Measurements from ENCODE around the gene GPR183. TPM values are rescaled to one million over a fixed set of nuclear protein-coding genes. Genes with fewer than 3 reads are reported as not detected.

The GPR183 gene
- total RNA-seq, 4 donors from 2014 or later, result 17.2 to 73.5 (median 42.7) TPM

- no peak for ATAC-seq (ENCODE audit: low FRiP score)
- no peak for TF ChIP-seq CTCF (IDR thresholded peaks at IDR 0.05)
- no peak for DNase-seq (ENCODE audit: low spot score)
Measured at GRCh38 chr13:99339736-99340397, 32.7 kb upstream of the GPR183 start.

- DNase-seq (ENCODE audit: low spot score) (no peak), ATAC-seq (ENCODE audit: low FRiP score) (no peak)
- TF ChIP-seq CTCF (IDR thresholded peaks at IDR 0.05), result no peak
Measured at GRCh38 chr13:99339230-99339721, 32.1 kb upstream of the GPR183 start.

GRCh38 chr13:99335603-99336002 lies 28.4 kb upstream of the GPR183 start:
- ATAC-seq (ENCODE audit: low FRiP score) (no peak), DNase-seq (ENCODE audit: low spot score) (no peak)
- TF ChIP-seq CTCF (IDR thresholded peaks at IDR 0.05), result no peak

GRCh38 chr13:99335087-99335486 lies 27.9 kb upstream of the GPR183 start:
- no peak for DNase-seq (ENCODE audit: low spot score)
- ATAC-seq (ENCODE audit: low FRiP score), result no peak
- no peak for TF ChIP-seq CTCF (IDR thresholded peaks at IDR 0.05)

- TF ChIP-seq CTCF (IDR thresholded peaks at IDR 0.05), result no peak
- no peak for DNase-seq (ENCODE audit: low spot score)
Measured at GRCh38 chr13:99334221-99334620, 27.0 kb upstream of the GPR183 start.

GRCh38 chr13:99332456-99332855 lies 25.3 kb upstream of the GPR183 start:
- ATAC-seq (ENCODE audit: low FRiP score), result no peak
- DNase-seq (ENCODE audit: low spot score), result no peak

More at GRCh38 chr13:99334221-99334620, 27.0 kb upstream of the GPR183 start:
- ATAC-seq (ENCODE audit: low FRiP score), result no peak

More at GRCh38 chr13:99332456-99332855, 25.3 kb upstream of the GPR183 start:
- TF ChIP-seq CTCF (IDR thresholded peaks at IDR 0.05), result no peak
